Lower leg skin (tissue), 4 donors: ENCODE data around the gene LILRB4. TPM values are rescaled to one million over a fixed set of nuclear protein-coding genes. Genes with fewer than 3 reads are reported as not detected.
"Not testable (repeated sequence)": the region's sequence is repeated elsewhere in the genome, so short reads cannot be mapped to it uniquely, and the experiment has no call there.

Experiments
- DNase-seq, 2 donors: peaks; one replicate each; pipeline ENCODE4 v3.0.0-alpha.2; 2019; ENCODE audit warnings: low spot score in 2 of 2
- H3K4me3 ChIP-seq: fragments of 200-600 bp; sonication (generic); 2 replicates; pipeline ENCODE4 v1.5.1; 2017; ENCODE audit warnings: mild to moderate bottlenecking, low read depth; ENCODE audit not compliant: poor library complexity, severe bottlenecking
- POLR2A ChIP-seq, 2 donors: fragments of 450-650 bp; IDR thresholded peaks; one replicate each; pipeline ENCODE4 v1.6.1; 2016 to 2017; ENCODE audit warnings: antibody characterized with exemption in 2 of 2, mild to moderate bottlenecking in 1 of 2, moderate library complexity in 1 of 2
- WGBS, 2 donors: methylation state at CpG; one replicate each; pipeline ENCODE4 v1.1.5; 2018; 5-methylcytosine and 5-hydroxymethylcytosine counted together
- intact Hi-C: fragments of 100-400 bp; cut with DNase I; formaldehyde crosslinking; loops from one replicate; pipeline ENCODE4 v1.15.0; 2023; ENCODE audit warnings: low total_unique reads
- total RNA-seq, 4 donors: library from RNA; depleted of rRNA; stranded (reverse); fragments of >200 nt; gene quantifications; one replicate each; pipeline ENCODE4 v1.1.0, GENCODE V29; 2016
- TF ChIP-seq, protein P1 (sequence below), 3 donors: fragments of 450-650 bp; IDR thresholded peaks; one replicate each; pipeline ENCODE4 v1.5.1; 2016; ENCODE audit warnings: antibody characterized with exemption in 3 of 3, mild to moderate bottlenecking in 3 of 3, moderate library complexity in 2 of 3

The LILRB4 gene
- total RNA-seq, 4 donors from 2014 or later: 0.15 to 1.6 (median 0.78) TPM

DNA sequence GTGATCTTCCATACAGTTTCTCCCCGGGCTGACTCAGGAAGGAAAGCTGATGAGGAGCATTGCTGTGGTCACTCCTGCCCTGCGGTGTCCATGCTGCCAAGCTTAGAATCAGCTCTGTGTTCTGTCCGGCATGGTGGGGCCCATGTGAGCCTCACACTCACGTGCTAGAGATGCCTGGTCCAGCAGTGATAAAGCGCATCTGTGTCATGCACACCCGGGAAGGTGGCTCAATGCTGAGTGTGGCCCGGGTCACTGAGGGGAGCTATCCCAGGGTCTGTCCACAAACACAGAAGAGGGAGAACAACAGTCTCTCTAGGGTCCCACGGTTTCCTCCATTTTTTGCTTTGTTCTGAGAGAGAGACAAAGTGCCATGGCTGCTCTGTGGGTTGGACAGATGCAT is 36.0 kb upstream of the LILRB4 start:
- no peak for DNase-seq
- intact Hi-C loops: no loop called here
- WGBS, 2 donors: 76 to 81% methylated on average over 8 of the region's 8 CpGs

GRCh38 chr19:54627912-54628311 is 34.9 kb upstream of the LILRB4 start:
- WGBS, 2 donors: 53 to 69% methylated on average over 4 of the region's 4 CpGs
- H3K4me3 ChIP-seq, DNase-seq, intact Hi-C loops: not testable (repeated sequence)

More for the DNA sequence above, 36.0 kb upstream of the LILRB4 start:
- no peak overlapping the region for H3K4me3 ChIP-seq
- TF ChIP-seq POLR2A (IDR thresholded peaks at IDR 0.05): no peak
- TF ChIP-seq, protein P1, sequence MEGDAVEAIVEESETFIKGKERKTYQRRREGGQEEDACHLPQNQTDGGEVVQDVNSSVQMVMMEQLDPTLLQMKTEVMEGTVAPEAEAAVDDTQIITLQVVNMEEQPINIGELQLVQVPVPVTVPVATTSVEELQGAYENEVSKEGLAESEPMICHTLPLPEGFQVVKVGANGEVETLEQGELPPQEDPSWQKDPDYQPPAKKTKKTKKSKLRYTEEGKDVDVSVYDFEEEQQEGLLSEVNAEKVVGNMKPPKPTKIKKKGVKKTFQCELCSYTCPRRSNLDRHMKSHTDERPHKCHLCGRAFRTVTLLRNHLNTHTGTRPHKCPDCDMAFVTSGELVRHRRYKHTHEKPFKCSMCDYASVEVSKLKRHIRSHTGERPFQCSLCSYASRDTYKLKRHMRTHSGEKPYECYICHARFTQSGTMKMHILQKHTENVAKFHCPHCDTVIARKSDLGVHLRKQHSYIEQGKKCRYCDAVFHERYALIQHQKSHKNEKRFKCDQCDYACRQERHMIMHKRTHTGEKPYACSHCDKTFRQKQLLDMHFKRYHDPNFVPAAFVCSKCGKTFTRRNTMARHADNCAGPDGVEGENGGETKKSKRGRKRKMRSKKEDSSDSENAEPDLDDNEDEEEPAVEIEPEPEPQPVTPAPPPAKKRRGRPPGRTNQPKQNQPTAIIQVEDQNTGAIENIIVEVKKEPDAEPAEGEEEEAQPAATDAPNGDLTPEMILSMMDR (IDR thresholded peaks at IDR 0.05): no peak

GRCh38 chr19:54630262-54630661 is 32.5 kb upstream of the LILRB4 start, which contains the start of gene LILRB1:
Gene LILRB1, plus strand, starts transcription at chr19:54630484. Its CDS starts 590 bp downstream, at chr19:54631074.
- DNase-seq, H3K4me3 ChIP-seq, intact Hi-C loops: not testable (repeated sequence)
- 57 to 65% methylated on average over 9 of the region's 9 CpGs for WGBS, 2 donors

- intact Hi-C loops: no loop called here
- 39 to 49% methylated on average over 5 to 6 of the region's 6 CpGs for WGBS, 2 donors
- no peak for DNase-seq
- TF ChIP-seq, protein P1 (IDR thresholded peaks at IDR 0.05): no peak
- TF ChIP-seq POLR2A (IDR thresholded peaks at IDR 0.05): no peak
- no peak overlapping the region for H3K4me3 ChIP-seq
These were observed 32.0 kb upstream of the LILRB4 start for GRCh38 chr19:54630782-54631181.

DNA sequence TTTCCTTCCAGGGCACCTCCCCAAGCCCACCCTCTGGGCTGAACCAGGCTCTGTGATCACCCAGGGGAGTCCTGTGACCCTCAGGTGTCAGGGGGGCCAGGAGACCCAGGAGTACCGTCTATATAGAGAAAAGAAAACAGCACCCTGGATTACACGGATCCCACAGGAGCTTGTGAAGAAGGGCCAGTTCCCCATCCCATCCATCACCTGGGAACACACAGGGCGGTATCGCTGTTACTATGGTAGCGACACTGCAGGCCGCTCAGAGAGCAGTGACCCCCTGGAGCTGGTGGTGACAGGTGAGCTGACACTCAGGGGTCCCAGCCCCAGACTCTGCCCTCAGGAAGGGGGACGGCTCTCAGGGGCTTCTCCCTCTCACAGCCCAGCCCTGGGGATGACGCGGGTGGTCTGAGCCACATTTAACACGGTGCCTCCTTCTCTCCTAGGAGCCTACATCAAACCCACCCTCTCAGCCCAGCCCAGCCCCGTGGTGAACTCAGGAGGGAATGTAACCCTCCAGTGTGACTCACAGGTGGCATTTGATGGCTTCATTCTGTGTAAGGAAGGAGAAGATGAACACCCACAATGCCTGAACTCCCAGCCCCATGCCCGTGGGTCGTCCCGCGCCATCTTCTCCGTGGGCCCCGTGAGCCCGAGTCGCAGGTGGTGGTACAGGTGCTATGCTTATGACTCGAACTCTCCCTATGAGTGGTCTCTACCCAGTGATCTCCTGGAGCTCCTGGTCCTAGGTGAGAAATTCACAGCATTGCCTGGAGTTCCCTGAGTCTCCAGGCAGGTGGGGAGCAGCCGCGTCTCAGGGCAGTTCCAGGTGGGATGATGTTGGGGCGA is 31.1 kb upstream of the LILRB4 start:
- intact Hi-C loops, H3K4me3 ChIP-seq, DNase-seq: not testable (repeated sequence)
- WGBS, 2 donors: 75% methylated on average over 23 of the region's 23 CpGs

DNA sequence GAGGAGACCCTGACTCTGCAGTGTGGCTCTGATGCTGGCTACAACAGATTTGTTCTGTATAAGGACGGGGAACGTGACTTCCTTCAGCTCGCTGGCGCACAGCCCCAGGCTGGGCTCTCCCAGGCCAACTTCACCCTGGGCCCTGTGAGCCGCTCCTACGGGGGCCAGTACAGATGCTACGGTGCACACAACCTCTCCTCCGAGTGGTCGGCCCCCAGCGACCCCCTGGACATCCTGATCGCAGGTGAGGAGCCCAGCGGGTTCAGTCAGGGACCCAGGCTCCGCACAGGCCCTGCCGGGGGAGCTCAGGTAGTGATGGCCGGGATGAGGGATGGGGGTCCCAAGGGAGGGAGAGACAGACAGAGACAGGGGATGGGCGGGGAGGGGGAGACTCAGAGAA is 30.3 kb upstream of the LILRB4 start:
- 79% methylated on average over 10 to 16 of the region's 16 CpGs for WGBS, 2 donors
- DNase-seq: not testable (repeated sequence)

DNA sequence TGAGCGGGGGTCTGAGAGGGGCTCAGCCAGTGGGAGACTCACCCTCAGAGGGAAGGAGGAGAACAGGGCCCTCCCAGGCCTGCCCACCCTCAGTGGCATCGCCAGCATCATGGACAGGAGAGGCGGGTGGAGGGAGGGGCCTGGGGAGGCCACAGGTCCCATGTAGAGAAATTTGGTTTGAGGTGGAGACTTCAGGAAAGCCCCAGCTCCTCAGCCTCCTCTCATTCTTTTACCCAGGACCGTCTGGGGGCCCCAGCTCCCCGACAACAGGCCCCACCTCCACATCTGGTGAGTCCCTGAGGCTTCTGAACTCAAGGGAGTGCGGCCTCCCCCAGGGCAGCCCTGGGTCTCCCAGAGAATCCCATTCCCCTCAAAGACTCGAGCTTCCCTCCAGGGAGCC is 29.4 kb upstream of the LILRB4 start:
- no peak for DNase-seq
- H3K4me3 ChIP-seq: no peak overlapping the region
- intact Hi-C loops: no loop called here
- no peak for TF ChIP-seq POLR2A (IDR thresholded peaks at IDR 0.05)
- TF ChIP-seq, protein P1 (IDR thresholded peaks at IDR 0.05): no peak
- WGBS, 2 donors: 60 to 65% methylated on average over 6 to 7 of the region's 7 CpGs

More for the DNA sequence above, 30.3 kb upstream of the LILRB4 start:
- H3K4me3 ChIP-seq, intact Hi-C loops: not testable (repeated sequence)

DNA sequence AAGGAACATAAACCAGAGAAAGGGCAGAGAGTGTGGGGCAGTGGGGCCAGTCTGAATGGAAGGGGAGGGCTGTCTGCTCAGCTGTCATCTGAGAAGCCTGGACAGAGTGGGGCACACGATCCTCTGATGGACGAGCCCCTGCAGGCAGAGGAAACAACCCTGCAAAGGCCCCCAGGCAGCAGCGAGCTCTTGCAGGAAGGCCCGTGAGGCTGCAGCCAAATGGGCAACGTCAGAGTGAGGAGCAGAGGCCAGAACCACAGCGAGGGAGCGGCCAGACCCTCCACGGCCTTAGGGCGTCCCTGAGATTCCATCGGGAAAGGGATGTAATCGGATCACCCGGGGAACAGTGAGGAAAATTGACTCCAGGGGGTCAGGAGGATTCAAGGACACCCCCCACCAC is 26.7 kb upstream of the LILRB4 start:
- WGBS, 2 donors: 21 to 37% methylated on average over 12 of the region's 12 CpGs
- DNase-seq, H3K4me3 ChIP-seq, intact Hi-C loops: not testable (repeated sequence)
